Activated CD8-positive, alpha-beta memory T cell treated with anti-CD3 and anti-CD28 coated beads for 48 hours (primary cell): Measurements from ENCODE around the gene TTC13.

Experiments
- DNase-seq, 3 experiments: peaks; one replicate each; pipeline ENCODE4 v3.0.0-alpha.2; 2020; ENCODE audit warnings: low read depth in 2 of 3, low spot score in 2 of 3

The TTC13 gene

GRCh38 chr1:230857822-230858221 is 120.8 kb downstream of the TTC13 start:
- DNase-seq: no peak

- DNase-seq: no peak
Observed at GRCh38 chr1:230857077-230857476, 121.6 kb downstream of the TTC13 start.
